Activated CD4-positive, alpha-beta memory T cell treated with anti-CD3 and anti-CD28 coated beads for 36 hours (primary cell): Measurements from ENCODE around the gene RNF166. TPM values are rescaled to one million over a fixed set of nuclear protein-coding genes. Genes with fewer than 3 reads are reported as not detected.

Source experiments
- CTCF ChIA-PET: fragments of 350-600 bp; sonication (Branson Sonifier 250); formaldehyde crosslinking; loops from one replicate; lab custom pipeline; 2021; ENCODE audit warnings: antibody characterized with exemption, inconsistent platforms; lab: Charles Lee
- POLR2A ChIA-PET: fragments of 350-600 bp; sonication (Branson Sonifier 250); formaldehyde crosslinking; loops from one replicate; lab custom pipeline; 2021; ENCODE audit warnings: antibody characterized with exemption; lab: Charles Lee
- DNase-seq: peaks from one replicate; pipeline ENCODE4 v3.0.0-alpha.2; 2020
- H3K27ac Mint-ChIP-seq: one replicate; pipeline ENCODE4 v1.8.0; 2021; ENCODE audit warnings: mixed read lengths
- H3K27me3 Mint-ChIP-seq: one replicate; pipeline ENCODE4 v1.8.0; 2021; ENCODE audit warnings: mixed read lengths
- H3K36me3 Mint-ChIP-seq: one replicate; pipeline ENCODE4 v1.8.0; 2021; ENCODE audit warnings: mixed read lengths
- H3K4me1 Mint-ChIP-seq: one replicate; pipeline ENCODE4 v1.8.0; 2021; ENCODE audit warnings: low read depth, mixed read lengths
- H3K4me3 Mint-ChIP-seq: one replicate; pipeline ENCODE4 v1.8.0; 2021; ENCODE audit warnings: mild to moderate bottlenecking, mixed read lengths
- H3K9me3 Mint-ChIP-seq: one replicate; pipeline ENCODE4 v1.8.0; 2021; ENCODE audit warnings: mixed read lengths
- intact Hi-C: fragments of 100-400 bp; cut with micrococcal nuclease; formaldehyde crosslinking; loops from one replicate; pipeline ENCODE4 v1.15.1; 2023
- total RNA-seq, 2 experiments: library from RNA; stranded (reverse); gene quantifications; one replicate each; pipeline ENCODE4 v1.2.3, GENCODE V29; 2021

Gene RNF166
- total RNA-seq, result 10 to 100 TPM; 46.4 to 55.6 TPM

- Mint-ChIP-seq H3K27me3 (no peaks in the 10 kb centered on the region), H3K36me3 (peaks cover 8% of the 10 kb centered on the region), H3K27ac (peak within 1 kb of the TSS; percentile 91), H3K9me3 (no peaks in the 10 kb centered on the region), H3K4me1 (peaks cover 47% of the 10 kb centered on the region), H3K4me3 (peak within 1 kb of the TSS; percentile 82)
- ChIA-PET CTCF (interaction anchor here (3.9 to 5.4 kb wide), 2 partner anchors 20 to 31 kb away, joined by 24 to 36 read pairs; partner anchors contain the start of gene SNAI3), POLR2A (interaction anchor here (1.1 to 4.1 kb wide), 4 partner anchors 11 to 150 kb away, joined by 3 to 16 read pairs (median 4); partner anchors contain the start of genes GALNS and TRAPPC2L)
- intact Hi-C loops, result loop anchor here (1.0 to 5.0 kb wide), 4 partner anchors 76 to 151 kb away; partner anchors contain the start of genes CDT1, TRAPPC2L and ZC3H18
- DNase-seq, result peak; percentile 94
Measured at GRCh38 chr16:88706229-88706964, at the start of gene RNF166, which contains the start of gene CTU2. Gene RNF166 (minus strand): TSS chr16:88706408. CDS start chr16:88706325, 83 bp downstream. Gene CTU2 (plus strand): TSS chr16:88706503. CDS start chr16:88706531, 28 bp downstream.

- Mint-ChIP-seq H3K4me1 (peaks cover 24% of the 10 kb centered on the region), H3K27me3 (no peaks in the 10 kb centered on the region), H3K4me3 (no peak overlapping the region), H3K9me3 (no peaks in the 10 kb centered on the region), H3K36me3 (peaks cover 4% of the 10 kb centered on the region), H3K27ac (no peak overlapping the region)
- DNase-seq, result no peak
- ChIA-PET CTCF (interaction anchor here (1.4 to 1.6 kb wide), 2 partner anchors 10 to 18 kb away, joined by 5 to 6 read pairs; no protein-coding TSS in a partner anchor), POLR2A (interaction anchor here (0.8 kb wide), 1 partner anchor 41 kb away, joined by 3 read pairs; no protein-coding TSS in a partner anchor)
- intact Hi-C loops, result no loop called here
Measured at GRCh38 chr16:88754912-88755744, 48.9 kb upstream of the RNF166 start.

GRCh38 chr16:88754109-88754911 is 48.1 kb upstream of the RNF166 start:
- H3K4me1 Mint-ChIP-seq, result peaks cover 17% of the 10 kb centered on the region
- no peaks in the 10 kb centered on the region for H3K27me3 Mint-ChIP-seq
- H3K36me3 Mint-ChIP-seq, result peaks cover 4% of the 10 kb centered on the region
- intact Hi-C loops, result no loop called here
- no peak overlapping the region for H3K4me3 Mint-ChIP-seq
- no peaks in the 10 kb centered on the region for H3K9me3 Mint-ChIP-seq
- POLR2A ChIA-PET, result no interaction called here
- no peak for DNase-seq
- CTCF ChIA-PET, result interaction anchor here (1.4 to 1.6 kb wide), 3 partner anchors 9 to 17 kb away, joined by 5 to 6 read pairs (median 5); no protein-coding TSS in a partner anchor
- H3K27ac Mint-ChIP-seq, result no peak overlapping the region

- DNase-seq, result no peak
- intact Hi-C loops, result no loop called here
- Mint-ChIP-seq H3K9me3 (no peaks in the 10 kb centered on the region), H3K4me1 (peaks cover 10% of the 10 kb centered on the region), H3K27me3 (no peaks in the 10 kb centered on the region), H3K36me3 (peaks cover 4% of the 10 kb centered on the region), H3K27ac (no peak overlapping the region), H3K4me3 (no peak overlapping the region)
- ChIA-PET CTCF (interaction anchor here (1.4 to 1.6 kb wide), 2 partner anchors 8 to 16 kb away, joined by 5 read pairs; no protein-coding TSS in a partner anchor), POLR2A (interaction anchor here (0.6 kb wide), 1 partner anchor 58 kb away, joined by 3 read pairs; no protein-coding TSS in a partner anchor)
Measured at GRCh38 chr16:88753602-88754001, 47.4 kb upstream of the RNF166 start.

GRCh38 chr16:88753191-88753590 is 47.0 kb upstream of the RNF166 start:
- H3K9me3 Mint-ChIP-seq, result no peaks in the 10 kb centered on the region
- intact Hi-C loops, result no loop called here
- no peak overlapping the region for H3K4me3 Mint-ChIP-seq
- DNase-seq, result no peak
- no peak overlapping the region for H3K27ac Mint-ChIP-seq
- peaks cover 4% of the 10 kb centered on the region for H3K36me3 Mint-ChIP-seq
- H3K4me1 Mint-ChIP-seq, result peaks cover 6% of the 10 kb centered on the region
- H3K27me3 Mint-ChIP-seq, result no peaks in the 10 kb centered on the region
- CTCF ChIA-PET, result interaction anchor here (1.4 to 1.6 kb wide), 2 partner anchors 8 to 16 kb away, joined by 5 read pairs; no protein-coding TSS in a partner anchor
- POLR2A ChIA-PET, result interaction anchor here (0.6 kb wide), 1 partner anchor 58 kb away, joined by 3 read pairs; no protein-coding TSS in a partner anchor

- Mint-ChIP-seq H3K9me3 (no peaks in the 10 kb centered on the region), H3K36me3 (peaks cover 4% of the 10 kb centered on the region), H3K27me3 (no peaks in the 10 kb centered on the region), H3K4me1 (peaks cover 7% of the 10 kb centered on the region), H3K27ac (no peak overlapping the region), H3K4me3 (no peak overlapping the region)
- no peak for DNase-seq
- CTCF ChIA-PET, result interaction anchor here (2.0 kb wide), 1 partner anchor 15 kb away, joined by 8 read pairs; no protein-coding TSS in a partner anchor
- POLR2A ChIA-PET, result no interaction called here
- intact Hi-C loops, result no loop called here
Measured at GRCh38 chr16:88752386-88753002, 46.3 kb upstream of the RNF166 start.

- no peaks in the 10 kb centered on the region for H3K27me3 Mint-ChIP-seq
- ChIA-PET POLR2A (no interaction called here), CTCF (interaction anchor here (2.0 kb wide), 1 partner anchor 13 kb away, joined by 8 read pairs; no protein-coding TSS in a partner anchor)
- no peak overlapping the region for H3K4me3 Mint-ChIP-seq
- no peak overlapping the region for H3K27ac Mint-ChIP-seq
- no peaks in the 10 kb centered on the region for H3K9me3 Mint-ChIP-seq
- H3K4me1 Mint-ChIP-seq, result peaks cover 13% of the 10 kb centered on the region
- peaks cover 4% of the 10 kb centered on the region for H3K36me3 Mint-ChIP-seq
- intact Hi-C loops, result no loop called here
- no peak for DNase-seq
Measured at GRCh38 chr16:88750854-88751253, 44.6 kb upstream of the RNF166 start.

- POLR2A ChIA-PET, result no interaction called here
- Mint-ChIP-seq H3K4me3 (no peak overlapping the region), H3K9me3 (no peaks in the 10 kb centered on the region), H3K27ac (no peak overlapping the region), H3K27me3 (no peaks in the 10 kb centered on the region), H3K36me3 (peaks cover 4% of the 10 kb centered on the region), H3K4me1 (peaks cover 25% of the 10 kb centered on the region)
- CTCF ChIA-PET, result no interaction called here
- no peak for DNase-seq
- intact Hi-C loops, result loop anchor here (5.0 kb wide), 1 partner anchor 47 kb away; no protein-coding TSS in a partner anchor
Measured at GRCh38 chr16:88749358-88749757, 43.1 kb upstream of the RNF166 start.

GRCh38 chr16:88748364-88748763 is 42.2 kb upstream of the RNF166 start:
- CTCF ChIA-PET, result interaction anchor here (3.8 to 6.6 kb wide), 2 partner anchors 12 to 34 kb away, joined by 52 to 69 read pairs; partner anchors contain the start of gene PIEZO1
- no peaks in the 10 kb centered on the region for H3K27me3 Mint-ChIP-seq
- H3K27ac Mint-ChIP-seq, result peak overlapping the region; percentile 28
- intact Hi-C loops, result loop anchor here (5.0 kb wide), 1 partner anchor 46 kb away; no protein-coding TSS in a partner anchor
- H3K36me3 Mint-ChIP-seq, result peaks cover 4% of the 10 kb centered on the region
- no peaks in the 10 kb centered on the region for H3K9me3 Mint-ChIP-seq
- no peak for DNase-seq
- H3K4me1 Mint-ChIP-seq, result peaks cover 30% of the 10 kb centered on the region
- POLR2A ChIA-PET, result interaction anchor here (0.7 kb wide), 1 partner anchor 19 kb away, joined by 4 read pairs; no protein-coding TSS in a partner anchor
- H3K4me3 Mint-ChIP-seq, result no peak overlapping the region

GRCh38 chr16:88747588-88748301 is 41.5 kb upstream of the RNF166 start:
- no peaks in the 10 kb centered on the region for H3K9me3 Mint-ChIP-seq
- ChIA-PET POLR2A (interaction anchor here (0.7 kb wide), 1 partner anchor 19 kb away, joined by 4 read pairs; no protein-coding TSS in a partner anchor), CTCF (interaction anchor here (1.4 to 6.6 kb wide), 4 partner anchors 12 to 106 kb away, joined by 3 to 69 read pairs (median 32); partner anchors contain the start of gene PIEZO1)
- DNase-seq, result peak; percentile 73
- peaks cover 30% of the 10 kb centered on the region for H3K4me1 Mint-ChIP-seq
- no peak overlapping the region for H3K4me3 Mint-ChIP-seq
- H3K36me3 Mint-ChIP-seq, result peaks cover 4% of the 10 kb centered on the region
- H3K27ac Mint-ChIP-seq, result peak overlapping the region; percentile 28
- H3K27me3 Mint-ChIP-seq, result no peaks in the 10 kb centered on the region
- intact Hi-C loops, result loop anchor here (5.0 kb wide), 1 partner anchor 45 kb away; no protein-coding TSS in a partner anchor
